ENCODE data around the gene DNAJA2.

Gene DNAJA2

DNA sequence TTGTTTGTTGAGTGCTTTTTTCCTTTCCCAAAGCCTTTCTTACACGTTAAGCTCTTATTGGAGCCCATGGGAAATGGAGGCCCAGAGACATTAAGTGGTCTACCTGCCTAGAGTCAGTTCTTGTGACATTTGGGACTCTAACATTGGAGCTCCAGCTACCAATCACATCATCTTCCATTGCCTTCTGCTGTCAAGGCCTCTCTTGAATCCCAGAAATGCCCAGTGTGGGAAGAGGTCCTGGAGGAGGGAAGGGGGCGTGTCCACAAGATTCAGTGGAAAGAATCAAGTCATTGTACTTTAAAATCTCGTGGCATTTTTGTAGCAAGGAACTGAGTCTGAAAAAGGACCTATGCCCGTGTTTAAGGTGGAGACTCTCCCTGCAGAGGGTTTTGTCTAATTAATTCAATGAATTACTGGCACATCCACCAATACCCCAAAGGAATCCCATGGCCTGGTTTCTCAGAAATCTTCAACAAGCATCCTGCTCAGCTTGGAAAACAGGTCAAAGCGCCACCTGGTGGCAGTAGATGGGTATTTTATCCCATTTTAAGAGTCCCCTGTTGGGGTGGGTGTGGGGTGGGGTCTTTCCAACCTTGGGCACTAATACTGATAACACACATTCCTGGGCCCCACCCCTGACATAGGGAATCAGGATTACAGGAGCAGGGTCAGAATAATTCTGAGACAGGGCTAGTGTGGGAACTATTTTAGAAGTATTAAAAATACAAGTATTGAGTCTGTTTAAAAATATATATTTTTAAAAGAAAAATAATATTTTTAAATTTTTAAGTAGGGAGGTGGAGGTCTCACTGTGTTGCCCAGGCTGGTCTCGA lies 64.7 kb downstream of the DNAJA2 start:
- H3K27ac ChIP-seq (ENCODE audit: poor library complexity, severe bottlenecking), result no peak overlapping the region
- peaks cover 64% of the 10 kb centered on the region for H3K36me3 ChIP-seq (ENCODE audit: low read depth)
- TF ChIP-seq, protein P1, sequence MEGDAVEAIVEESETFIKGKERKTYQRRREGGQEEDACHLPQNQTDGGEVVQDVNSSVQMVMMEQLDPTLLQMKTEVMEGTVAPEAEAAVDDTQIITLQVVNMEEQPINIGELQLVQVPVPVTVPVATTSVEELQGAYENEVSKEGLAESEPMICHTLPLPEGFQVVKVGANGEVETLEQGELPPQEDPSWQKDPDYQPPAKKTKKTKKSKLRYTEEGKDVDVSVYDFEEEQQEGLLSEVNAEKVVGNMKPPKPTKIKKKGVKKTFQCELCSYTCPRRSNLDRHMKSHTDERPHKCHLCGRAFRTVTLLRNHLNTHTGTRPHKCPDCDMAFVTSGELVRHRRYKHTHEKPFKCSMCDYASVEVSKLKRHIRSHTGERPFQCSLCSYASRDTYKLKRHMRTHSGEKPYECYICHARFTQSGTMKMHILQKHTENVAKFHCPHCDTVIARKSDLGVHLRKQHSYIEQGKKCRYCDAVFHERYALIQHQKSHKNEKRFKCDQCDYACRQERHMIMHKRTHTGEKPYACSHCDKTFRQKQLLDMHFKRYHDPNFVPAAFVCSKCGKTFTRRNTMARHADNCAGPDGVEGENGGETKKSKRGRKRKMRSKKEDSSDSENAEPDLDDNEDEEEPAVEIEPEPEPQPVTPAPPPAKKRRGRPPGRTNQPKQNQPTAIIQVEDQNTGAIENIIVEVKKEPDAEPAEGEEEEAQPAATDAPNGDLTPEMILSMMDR (IDR thresholded peaks at IDR 0.05; ENCODE audit: poor library complexity, severe bottlenecking), result peak; percentile 80
- H3K4me3 ChIP-seq (ENCODE audit: severe bottlenecking), result no peak overlapping the region
- ATAC-seq (ENCODE audit: low read depth) (peak; percentile 50), DNase-seq (ENCODE audit: low spot score) (no peak)
- no peaks in the 10 kb centered on the region for H3K9me3 ChIP-seq (ENCODE audit: severe bottlenecking)
- no peaks in the 10 kb centered on the region for H3K4me1 ChIP-seq (ENCODE audit: insufficient read depth, poor library complexity, severe bottlenecking)
- no peaks in the 10 kb centered on the region for H3K27me3 ChIP-seq (ENCODE audit: insufficient read depth, poor library complexity, severe bottlenecking)

DNA sequence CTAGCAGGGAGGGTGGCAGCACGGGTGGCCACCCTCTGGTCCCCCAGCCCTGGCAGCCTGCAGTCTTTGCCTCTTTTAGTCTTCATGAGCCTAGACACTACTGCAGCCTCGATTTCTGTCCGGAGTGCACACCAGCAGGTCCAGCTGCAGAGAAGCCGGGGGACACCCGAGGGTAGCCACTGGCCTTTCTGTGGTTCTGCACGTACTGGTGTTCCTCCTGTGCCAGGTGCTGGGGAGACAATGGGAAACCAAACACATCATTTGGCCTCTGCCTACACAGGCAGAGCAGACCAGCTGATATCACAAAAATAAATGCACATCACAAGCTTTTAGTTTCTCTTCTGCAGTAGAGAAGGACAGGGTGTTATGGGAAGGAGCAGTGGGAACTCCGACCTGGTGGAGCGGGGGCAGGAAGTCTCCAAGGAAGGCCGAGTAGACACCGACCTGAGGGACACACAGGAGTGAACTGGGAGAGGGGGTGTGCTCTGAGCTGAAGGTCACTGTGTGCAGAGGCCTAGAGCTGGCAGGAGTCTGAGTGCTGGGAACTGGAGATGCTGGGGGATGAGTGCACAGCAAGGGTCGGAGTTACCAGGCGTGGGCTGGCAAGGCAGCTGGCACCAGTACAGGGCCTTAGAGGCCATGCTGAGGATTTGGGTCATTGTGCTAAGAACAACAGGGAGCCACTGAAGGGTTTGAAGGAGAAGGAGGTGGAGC lies 66.3 kb downstream of the DNAJA2 start:
- no peaks in the 10 kb centered on the region for H3K27me3 ChIP-seq (ENCODE audit: insufficient read depth, poor library complexity, severe bottlenecking)
- TF ChIP-seq, protein P1 (IDR thresholded peaks at IDR 0.05; ENCODE audit: poor library complexity, severe bottlenecking), result no peak
- no peaks in the 10 kb centered on the region for H3K4me1 ChIP-seq (ENCODE audit: insufficient read depth, poor library complexity, severe bottlenecking)
- peaks cover 61% of the 10 kb centered on the region for H3K36me3 ChIP-seq (ENCODE audit: low read depth)
- no peak overlapping the region for H3K27ac ChIP-seq (ENCODE audit: poor library complexity, severe bottlenecking)
- ATAC-seq (ENCODE audit: low read depth) (no peak), DNase-seq (ENCODE audit: low spot score) (no peak)
- H3K9me3 ChIP-seq (ENCODE audit: severe bottlenecking), result no peaks in the 10 kb centered on the region
- H3K4me3 ChIP-seq (ENCODE audit: severe bottlenecking), result no peak overlapping the region

DNA sequence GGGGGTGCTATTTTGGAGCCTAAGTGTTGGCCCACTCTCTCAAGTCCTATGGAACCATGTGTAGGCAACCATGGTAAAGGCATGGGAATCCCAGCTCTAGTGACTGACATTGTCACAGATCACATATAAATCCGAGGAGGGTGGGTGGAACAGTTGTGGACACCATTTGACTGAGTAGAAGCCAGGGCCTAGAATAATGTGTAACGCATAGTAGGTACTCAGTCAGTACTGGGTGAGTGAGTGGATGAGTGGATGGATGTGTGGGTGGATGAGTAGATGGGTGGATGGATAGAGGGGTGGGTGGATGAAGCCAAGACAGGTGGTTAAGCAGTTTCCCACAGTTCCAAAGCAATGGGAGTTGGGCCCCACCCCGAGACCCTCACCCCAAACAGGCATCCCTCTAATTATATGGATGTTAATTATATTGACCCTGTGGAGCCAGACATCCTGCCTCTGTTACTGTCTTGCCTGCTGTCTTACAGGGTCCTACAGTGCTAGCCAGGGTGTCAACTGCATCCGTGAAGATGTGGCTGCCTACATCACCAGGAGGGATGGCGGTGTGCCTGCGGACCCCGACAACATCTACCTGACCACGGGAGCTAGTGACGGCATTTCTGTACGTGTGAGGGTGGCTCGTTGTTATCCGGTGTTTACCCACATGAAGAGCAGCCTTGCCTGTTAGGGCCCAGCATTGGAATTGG lies 67.0 kb downstream of the DNAJA2 start:
- no peaks in the 10 kb centered on the region for H3K4me1 ChIP-seq (ENCODE audit: insufficient read depth, poor library complexity, severe bottlenecking)
- H3K27me3 ChIP-seq (ENCODE audit: insufficient read depth, poor library complexity, severe bottlenecking), result no peaks in the 10 kb centered on the region
- H3K36me3 ChIP-seq (ENCODE audit: low read depth), result peaks cover 62% of the 10 kb centered on the region
- ATAC-seq (ENCODE audit: low read depth) (no peak), DNase-seq (ENCODE audit: low spot score) (no peak)
- H3K9me3 ChIP-seq (ENCODE audit: severe bottlenecking), result no peaks in the 10 kb centered on the region
- no peak overlapping the region for H3K4me3 ChIP-seq (ENCODE audit: severe bottlenecking)
- H3K27ac ChIP-seq (ENCODE audit: poor library complexity, severe bottlenecking), result no peak overlapping the region
- TF ChIP-seq, protein P1 (IDR thresholded peaks at IDR 0.05; ENCODE audit: poor library complexity, severe bottlenecking), result no peak
